22Rv1 (cell line): ENCODE measurements around the gene PFKL.

Source experiments
- CTCF ChIP-seq: fragments of 450-650 bp; IDR thresholded peaks from 2 replicates; pipeline ENCODE4 v1.5.1; 2017; ENCODE audit warnings: mild to moderate bottlenecking
- ZFX ChIP-seq: fragments of 450-650 bp; IDR thresholded peaks from 2 replicates; pipeline ENCODE4 v1.6.1; 2017; ENCODE audit warnings: antibody characterized with exemption, borderline replicate concordance

DNA sequence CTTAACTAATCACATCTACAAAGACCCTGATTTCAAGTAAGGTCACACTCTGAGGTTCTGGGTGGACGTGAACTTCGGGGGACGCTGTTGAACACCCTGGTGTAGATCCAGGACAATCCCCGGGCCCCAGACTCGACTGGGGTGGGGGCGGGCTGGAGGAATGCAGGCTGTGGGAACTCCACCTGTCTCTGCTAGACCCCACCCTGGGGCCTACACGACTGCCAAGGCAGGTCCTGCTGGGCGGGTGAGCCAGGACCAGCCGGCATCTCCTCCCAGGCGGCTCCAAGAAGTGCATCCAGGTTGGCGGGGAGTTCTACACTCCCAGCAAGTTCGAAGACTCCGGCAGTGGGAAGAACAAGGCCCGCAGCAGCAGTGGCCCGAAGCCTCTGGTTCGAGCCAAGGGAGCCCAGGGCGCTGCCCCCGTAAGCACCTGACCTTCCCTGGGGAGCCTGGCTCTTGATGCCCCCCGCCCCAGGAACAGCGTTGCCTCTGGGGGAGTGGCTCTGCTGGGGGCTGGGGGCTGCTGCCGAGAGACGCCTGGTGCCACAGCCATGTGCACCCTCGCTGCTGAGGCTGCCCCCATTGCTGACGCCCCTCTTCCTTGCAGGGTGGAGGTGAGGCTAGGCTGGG is 10.4 kb upstream of the PFKL start:
- TF ChIP-seq CTCF (no peak), ZFX (no peak)
